ENCODE measurements around the gene DST. TPM values are rescaled to one million over a fixed set of nuclear protein-coding genes. Genes with fewer than 3 reads are reported as not detected.

The DST gene
- total and polyA plus RNA-seq, 2 of the 8 experiments (the other 6 are each of a cell fraction or from before 2014, with no cell fraction given), result 49.4 to 116 TPM

DNA sequence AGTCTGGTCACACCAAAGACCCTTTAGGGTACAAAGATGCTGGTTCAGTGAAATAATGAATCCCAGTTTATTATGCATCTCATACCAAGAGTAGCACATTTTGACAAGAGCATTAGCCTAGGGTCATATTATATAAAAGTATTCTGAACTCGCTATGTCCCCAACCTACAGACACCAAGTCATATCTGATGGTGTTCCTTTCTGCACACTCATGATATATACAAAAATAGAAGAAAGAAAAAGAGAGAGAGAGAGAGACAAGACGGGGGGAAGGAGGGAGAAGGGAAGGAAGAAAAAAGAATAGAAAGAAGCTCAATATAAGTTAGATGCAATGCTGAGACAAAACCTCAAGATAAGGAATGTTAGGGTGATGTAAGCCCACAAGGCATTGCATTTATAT, 131.1 kb downstream of the DST start:
- FAIRE-seq (no peak), DNase-seq (ENCODE audit: low read depth in 1 of 2, low spot score in 2 of 2) (no peak)
- CTCF ChIA-PET (ENCODE audit: partially characterized antibody), result interaction anchor here (0.9 to 3.3 kb wide), 4 partner anchors 55 to 84 kb away, joined by 3 to 12 read pairs (median 6); no protein-coding TSS in a partner anchor

More for the DNA sequence above, 131.1 kb downstream of the DST start:
- H3K14ac ChIP-seq (ENCODE audit: insufficient read length), result no peak overlapping the region
- H3K9ac ChIP-seq (replicated peaks in 1 of 4; ENCODE audit: extremely low read depth in 1 of 4, low read depth in 3 of 4, low read length in 3 of 4), result no peak overlapping the region
- H3K27me3 ChIP-seq (replicated peaks in 1 of 4; ENCODE audit: control insufficient read depth in 3 of 4, extremely low read depth in 1 of 4, insufficient read depth in 3 of 4, low read length in 3 of 4), result no peaks in the 10 kb centered on the region
- peaks cover 4 to 37% (median 20%) of the 10 kb centered on the region in 4 experiments for H3K36me3 ChIP-seq (ENCODE audit: control insufficient read depth in 2 of 4, insufficient read depth in 4 of 4, low read length in 3 of 4)
- H4K91ac ChIP-seq (replicated peaks; ENCODE audit: insufficient read length, low read length), result no peak overlapping the region
- H3K23me2 ChIP-seq (ENCODE audit: low read depth, low read length), result no peaks in the 10 kb centered on the region
- no peak overlapping the region for H2BK12ac ChIP-seq (ENCODE audit: low read depth, low read length)
- no peak overlapping the region for H2BK20ac ChIP-seq (ENCODE audit: low read length)
- 95% methylated on average over 2 of the region's 2 CpGs; no CpG with 5 or more reads in 1 of the 2 experiments for WGBS, 2 experiments (ENCODE audit: extremely low coverage in 1 of 2, insufficient coverage in 1 of 2, insufficient read length in 1 of 2, insufficient replicate concordance in 2 of 2, low coverage in 1 of 2, low lambda C conversion rate in 2 of 2, missing lambda C conversion rate in 1 of 2)
- H4K8ac ChIP-seq (ENCODE audit: extremely low read depth, insufficient read depth, low read length), result no peak overlapping the region
- H3K79me1 ChIP-seq (ENCODE audit: low read depth, low read length), result no peaks in the 10 kb centered on the region
- no peaks in the 10 kb centered on the region for H3K4me1 ChIP-seq (replicated peaks in 1 of 4; ENCODE audit: control insufficient read depth in 3 of 4, insufficient read depth in 4 of 4, low read length in 3 of 4)
- H3K23ac ChIP-seq (ENCODE audit: insufficient read length), result no peak overlapping the region
- H4K5ac ChIP-seq (ENCODE audit: insufficient read length, low read depth, low read length), result no peak overlapping the region
- no peak overlapping the region for H2AFZ ChIP-seq (ENCODE audit: low read length)
- H3K56ac ChIP-seq (replicated peaks; ENCODE audit: insufficient read length, low read depth, low read length), result no peak overlapping the region
- H2BK15ac ChIP-seq (ENCODE audit: low read length), result no peak overlapping the region
- H2BK5ac ChIP-seq (ENCODE audit: low read depth, low read length), result no peak overlapping the region
- H3K9me3 ChIP-seq (ENCODE audit: insufficient read depth in 2 of 2, low read depth in 1 of 2, low read length in 1 of 2), result no peaks in the 10 kb centered on the region
- POLR2A ChIA-PET (ENCODE audit: partially characterized antibody), result interaction anchor here (1.2 kb wide), 1 partner anchor 104 kb away, joined by 3 read pairs; no protein-coding TSS in a partner anchor
- no peak overlapping the region for H2AK5ac ChIP-seq (ENCODE audit: low read depth, low read length)
- H3K4me3 ChIP-seq (ENCODE audit: extremely low read depth in 1 of 4, insufficient read depth in 2 of 4, low read depth in 3 of 4, low read length in 4 of 4), result no peak overlapping the region
- TF ChIP-seq, protein P1, sequence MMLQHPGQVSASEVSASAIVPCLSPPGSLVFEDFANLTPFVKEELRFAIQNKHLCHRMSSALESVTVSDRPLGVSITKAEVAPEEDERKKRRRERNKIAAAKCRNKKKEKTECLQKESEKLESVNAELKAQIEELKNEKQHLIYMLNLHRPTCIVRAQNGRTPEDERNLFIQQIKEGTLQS (IDR thresholded peaks at IDR 0.05; ENCODE audit: insufficient read depth, low read depth, low read length), result no peak
- TF ChIP-seq POLR2A (IDR thresholded peaks at IDR 0.05; ENCODE audit: control extremely low read depth in 1 of 2, low read depth in 2 of 2, low read length in 2 of 2) (no peak), RXRA (IDR thresholded peaks at IDR 0.05; ENCODE audit: insufficient read depth, low read depth, low read length) (no peak), CHD1 (IDR thresholded peaks at IDR 0.05; ENCODE audit: low read depth, low read length) (no peak), HDAC6 (IDR thresholded peaks at IDR 0.05; ENCODE audit: low read depth, low read length) (no peak)
- TF ChIP-seq, protein P2, sequence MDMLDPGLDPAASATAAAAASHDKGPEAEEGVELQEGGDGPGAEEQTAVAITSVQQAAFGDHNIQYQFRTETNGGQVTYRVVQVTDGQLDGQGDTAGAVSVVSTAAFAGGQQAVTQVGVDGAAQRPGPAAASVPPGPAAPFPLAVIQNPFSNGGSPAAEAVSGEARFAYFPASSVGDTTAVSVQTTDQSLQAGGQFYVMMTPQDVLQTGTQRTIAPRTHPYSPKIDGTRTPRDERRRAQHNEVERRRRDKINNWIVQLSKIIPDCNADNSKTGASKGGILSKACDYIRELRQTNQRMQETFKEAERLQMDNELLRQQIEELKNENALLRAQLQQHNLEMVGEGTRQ (IDR thresholded peaks at IDR 0.05; ENCODE audit: low read length), result no peak
- H3K27ac ChIP-seq (ENCODE audit: low read depth, low read length), result no peak overlapping the region
- H3K79me2 ChIP-seq (ENCODE audit: control insufficient read depth in 1 of 2, insufficient read depth in 2 of 2, low read length in 2 of 2), result no peaks in the 10 kb centered on the region
- no peak overlapping the region for H3K18ac ChIP-seq (ENCODE audit: extremely low read depth, low read length)
- H4K20me1 ChIP-seq (replicated peaks in 1 of 2; ENCODE audit: control insufficient read depth in 1 of 2, insufficient read depth in 2 of 2, low read length in 2 of 2), result no peaks in the 10 kb centered on the region
- H3K4ac ChIP-seq (replicated peaks; ENCODE audit: insufficient read length, low read depth, low read length), result no peak overlapping the region
- H3K4me2 ChIP-seq (ENCODE audit: insufficient read depth in 1 of 2, low read depth in 2 of 2, low read length in 2 of 2), result no peak overlapping the region
- H2BK120ac ChIP-seq (replicated peaks; ENCODE audit: low read depth, low read length), result no peak overlapping the region
